ENCODE results near the gene ZIK1.

DNA sequence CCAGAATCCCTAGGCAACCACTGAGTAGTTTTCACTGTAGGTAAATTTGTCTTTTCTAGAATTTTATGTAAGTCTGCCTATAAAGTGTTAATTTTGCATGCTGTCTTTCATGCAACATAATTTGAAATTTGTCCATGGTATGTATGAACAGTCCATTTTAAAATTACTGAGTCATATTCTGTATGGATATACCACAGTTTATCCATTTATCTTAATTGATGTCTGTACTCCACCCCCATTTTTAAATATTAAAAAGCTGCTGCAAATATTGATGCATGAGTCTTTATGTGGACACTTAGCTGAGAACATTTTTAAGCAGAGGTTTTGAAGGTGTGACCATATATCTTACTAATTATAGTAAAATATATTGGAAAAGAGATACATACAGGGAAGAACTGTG is 39.1 kb downstream of the ZIK1 start:
- no peak for TF ChIP-seq POLR2A (IDR thresholded peaks at IDR 0.05)
- TF ChIP-seq POLR2AphosphoS5 (IDR thresholded peaks at IDR 0.05): no peak
